ENCODE results near the gene POM121L12.

POM121L12 gene

DNA sequence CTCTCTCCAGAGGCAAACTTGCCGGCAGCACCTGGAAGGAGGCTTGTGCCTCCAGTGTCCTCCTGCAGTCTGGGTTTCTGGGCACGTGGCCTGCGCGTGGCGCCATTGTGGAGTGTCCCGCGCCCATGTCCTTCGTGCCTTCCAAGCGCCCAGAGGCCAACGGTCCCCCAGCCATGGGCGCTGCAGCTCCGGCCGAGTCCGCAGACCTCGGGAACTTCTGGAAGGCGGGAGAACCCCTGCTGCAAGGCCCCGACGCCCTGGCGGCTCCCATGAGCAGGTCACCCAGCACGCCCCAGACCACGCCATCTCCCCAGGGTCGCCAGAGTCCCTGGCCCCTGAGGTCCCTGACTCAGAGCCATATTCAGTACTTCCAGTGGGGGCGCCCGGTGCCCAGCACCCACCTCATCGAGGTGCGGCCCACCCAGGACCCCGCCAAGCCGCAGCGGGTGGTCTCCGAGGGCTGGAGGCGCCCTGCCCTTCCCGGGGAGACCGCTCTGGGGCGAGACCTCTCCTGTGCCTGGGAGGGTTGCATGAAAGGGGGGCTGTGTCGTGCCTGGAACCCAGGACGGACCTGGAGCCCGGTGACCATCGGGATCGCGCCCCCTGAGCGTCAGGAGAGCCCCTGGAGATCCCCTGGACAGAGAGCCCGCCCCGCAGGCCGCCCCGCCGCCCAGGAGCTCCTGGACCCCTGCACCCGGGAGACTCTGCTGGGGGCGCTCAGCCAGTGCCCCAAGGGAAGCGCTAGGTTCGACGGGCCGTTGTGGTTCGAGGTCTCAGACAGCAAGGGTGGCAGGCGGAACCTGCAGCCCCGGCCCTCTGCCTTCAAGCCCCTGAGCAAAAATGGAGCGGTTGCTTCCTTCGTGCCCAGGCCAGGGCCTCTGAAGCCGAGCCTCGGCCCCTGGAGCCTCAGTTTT, at the start of gene POM121L12:
TSS of gene POM121L12 (plus strand) at position 135 of the 914 bp plus-strand sequence. CDS start at position 174, 39 bp downstream.
- DNase-seq: no peak

GRCh38 chr7:52992001-52992400, 43.4 kb upstream of the POM121L12 start:
- no peak for DNase-seq

DNA sequence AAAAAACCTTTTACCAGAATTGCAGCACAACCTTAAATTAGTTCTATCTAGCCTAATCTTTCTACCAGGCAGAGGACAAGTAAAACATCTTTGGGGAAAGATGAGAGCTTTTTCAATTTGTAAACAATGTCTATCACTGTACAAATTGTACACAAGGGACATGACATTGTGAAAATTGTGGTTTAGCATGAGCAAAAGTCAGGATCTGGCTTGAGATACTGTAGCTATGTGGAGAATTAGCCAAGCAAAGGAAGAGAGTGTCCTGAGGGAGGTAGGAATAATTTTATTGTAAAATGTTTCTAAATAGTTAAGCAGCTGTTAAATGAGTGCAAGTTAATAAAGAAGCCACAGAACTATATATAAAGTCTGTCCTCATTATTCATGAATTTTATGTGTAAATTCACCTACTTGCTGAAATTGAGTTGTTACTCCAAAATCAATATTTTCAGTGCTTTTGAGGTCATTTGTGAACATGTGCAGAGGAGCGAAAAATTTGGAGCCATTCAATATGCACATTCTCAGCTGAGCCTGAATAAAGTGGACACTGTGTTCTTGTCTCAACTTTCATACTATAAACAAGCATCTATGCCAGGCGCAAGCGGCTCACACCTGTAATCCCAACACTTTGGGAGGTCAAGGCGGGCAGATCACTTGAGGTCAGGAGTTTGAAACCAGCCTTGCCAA, 42.8 kb upstream of the POM121L12 start:
- no peak for DNase-seq

DNA sequence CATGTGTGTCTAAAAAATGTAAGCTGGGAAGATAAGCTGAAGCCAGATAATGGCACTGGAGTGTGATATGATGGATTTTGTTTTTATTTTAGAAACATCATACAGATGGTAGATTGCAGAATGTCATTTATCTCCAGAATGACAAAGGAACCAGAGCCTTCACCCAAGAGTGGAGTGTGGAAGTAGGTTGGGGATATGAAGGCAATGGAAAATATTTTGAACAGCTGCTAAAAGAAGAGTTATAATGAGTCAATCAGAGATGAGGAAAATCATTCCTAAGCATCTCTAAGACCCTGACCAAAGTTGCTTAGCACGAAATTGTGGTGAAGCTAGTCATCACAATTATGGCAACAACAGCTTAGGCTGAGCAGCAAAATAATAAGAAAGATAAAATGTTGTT, 39.8 kb upstream of the POM121L12 start:
- DNase-seq: no peak

DNA sequence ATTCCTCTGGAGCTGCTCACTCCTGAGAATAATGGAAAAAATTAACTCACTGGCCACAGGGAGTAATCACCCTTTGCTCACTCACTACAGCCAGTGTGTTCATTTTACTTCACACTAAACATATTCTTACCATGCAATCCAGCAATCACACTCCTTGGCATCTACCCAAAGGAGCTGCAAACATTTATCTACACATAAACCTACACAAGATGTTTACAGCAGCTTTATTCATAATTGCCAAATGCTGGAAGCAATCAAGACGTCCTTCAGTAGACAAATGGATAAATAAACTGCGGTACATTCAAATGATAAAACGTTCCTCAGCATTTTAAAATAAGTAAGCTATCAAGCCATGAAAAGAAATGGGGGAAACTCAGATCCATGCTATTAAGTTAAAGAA, 34.2 kb upstream of the POM121L12 start:
- DNase-seq: no peak

GRCh38 chr7:53002389-53002788, 33.0 kb upstream of the POM121L12 start:
- no peak for DNase-seq

DNA sequence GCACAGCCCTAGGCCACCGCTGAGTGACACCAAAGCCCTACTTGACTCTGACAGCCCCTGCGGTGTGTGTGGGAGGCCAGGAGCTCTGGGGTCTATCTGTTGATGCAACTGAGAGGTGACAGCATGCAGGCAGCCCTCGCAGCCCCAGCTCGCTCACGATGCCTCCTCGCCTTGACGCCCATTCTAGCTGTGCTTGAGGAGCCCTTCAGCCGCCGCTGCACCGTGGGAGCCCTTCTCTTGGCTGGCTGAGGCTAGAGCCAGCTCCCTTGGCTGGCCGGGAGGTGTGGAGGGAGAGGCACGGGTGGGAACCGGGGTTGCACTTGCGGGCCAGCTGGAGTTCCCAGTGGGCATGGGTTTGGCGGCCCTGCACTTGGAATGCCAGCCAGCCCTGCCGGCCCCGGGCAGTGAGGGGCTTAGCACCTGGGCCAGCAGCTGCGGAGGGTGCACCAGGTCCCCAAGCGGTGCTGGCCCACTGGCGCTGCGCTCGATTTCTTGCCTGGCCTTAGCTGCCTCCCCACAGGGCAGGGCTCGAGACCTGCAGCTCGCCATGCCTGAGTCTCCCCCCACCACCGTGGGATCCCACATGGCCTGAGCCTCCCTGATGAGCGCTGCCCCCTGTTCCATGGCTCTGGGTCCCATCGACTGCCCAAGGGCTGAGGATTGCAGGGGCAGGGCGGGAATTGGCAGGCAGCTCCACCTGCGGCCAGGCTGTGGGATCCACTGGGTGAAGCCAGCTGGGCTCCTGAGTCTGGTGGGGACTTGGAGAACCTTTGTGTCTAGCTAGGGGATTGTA, 31.6 kb upstream of the POM121L12 start:
- DNase-seq: no peak

DNA sequence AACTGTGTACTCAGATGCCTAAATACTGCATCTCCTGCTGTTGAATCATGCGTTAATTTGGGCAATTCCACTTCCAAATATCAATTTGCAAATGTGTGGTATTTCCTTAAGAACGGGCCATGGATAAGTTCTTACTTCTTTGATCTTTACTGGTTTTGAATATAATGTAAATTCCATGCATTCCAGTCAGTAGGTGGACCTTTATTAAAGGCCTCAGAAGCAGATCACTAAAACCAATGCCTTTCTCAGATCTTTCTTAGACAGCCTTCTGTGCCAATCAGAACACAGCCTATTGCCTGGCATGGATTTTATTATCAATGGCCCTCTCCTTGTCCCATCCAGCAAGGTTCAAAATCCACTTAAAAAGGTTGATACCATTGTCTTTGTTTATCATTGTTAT, 21.5 kb upstream of the POM121L12 start:
- no peak for DNase-seq

GRCh38 chr7:53015463-53015862, 20.0 kb upstream of the POM121L12 start:
- DNase-seq: no peak

- DNase-seq: no peak
These were observed 12.5 kb upstream of the POM121L12 start for GRCh38 chr7:53022893-53023292.

DNA sequence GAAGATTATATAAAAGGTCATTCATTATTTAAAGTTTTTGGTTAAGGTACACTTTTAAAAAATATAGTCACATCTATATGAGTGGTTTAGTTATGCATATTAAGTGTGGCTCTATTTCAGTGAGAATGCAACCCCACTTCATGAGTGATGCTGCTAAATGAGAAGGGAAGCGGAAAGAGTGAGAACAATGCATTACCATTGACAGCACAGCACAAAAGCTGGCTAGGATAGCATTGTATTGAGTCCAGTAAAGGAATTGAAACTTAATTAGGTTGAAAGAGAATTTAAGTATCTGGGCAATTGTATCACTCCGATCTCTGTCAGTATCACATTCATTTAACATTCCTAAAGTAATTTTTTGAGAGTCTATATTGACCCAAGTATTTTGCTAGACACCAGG, 13.2 kb downstream of the POM121L12 start:
- no peak for DNase-seq

GRCh38 chr7:53050433-53050832, 15.0 kb downstream of the POM121L12 start:
- no peak for DNase-seq

- no peak for DNase-seq
These were observed 24.2 kb downstream of the POM121L12 start for GRCh38 chr7:53059591-53059990.

DNA sequence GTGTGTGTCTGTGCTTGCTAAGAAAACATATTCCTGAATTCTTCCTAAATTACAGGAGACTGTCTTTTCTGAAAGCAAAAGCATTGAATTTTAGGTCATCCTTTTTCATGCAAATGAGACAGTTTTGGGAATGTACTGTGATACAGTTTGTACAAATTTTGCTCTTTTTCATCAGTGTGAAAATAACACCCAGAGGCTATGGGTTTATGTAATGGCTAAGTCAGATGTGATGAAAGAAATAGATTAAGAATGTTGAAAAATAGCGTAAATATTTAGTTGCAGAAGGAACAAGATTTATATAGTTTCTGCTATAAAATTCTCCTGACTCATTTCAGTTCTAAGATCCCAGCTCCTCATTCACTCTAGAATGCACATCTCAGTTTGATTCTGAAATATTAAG, 24.6 kb downstream of the POM121L12 start:
- DNase-seq: no peak

- no peak for DNase-seq
These were observed 27.4 kb downstream of the POM121L12 start for GRCh38 chr7:53062796-53063195.

GRCh38 chr7:53068673-53069072, 33.2 kb downstream of the POM121L12 start:
- no peak for DNase-seq

GRCh38 chr7:53070883-53071282, 35.5 kb downstream of the POM121L12 start:
- no peak for DNase-seq
